Activated naive CD8-positive, alpha-beta T cell treated with anti-CD3 and anti-CD28 coated beads for 36 hours (primary cell): Measurements from ENCODE around the gene CYB5R2. TPM values are rescaled to one million over a fixed set of nuclear protein-coding genes. Genes with fewer than 3 reads are reported as not detected.

Experiments
- DNase-seq: peaks from one replicate; pipeline ENCODE4 v3.0.0; 2021
- H3K27ac Mint-ChIP-seq: one replicate; pipeline ENCODE4 v1.8.0; 2022; ENCODE audit warnings: mild to moderate bottlenecking, moderate library complexity, mixed read lengths
- H3K27me3 Mint-ChIP-seq: one replicate; pipeline ENCODE4 v1.8.0; 2022; ENCODE audit warnings: mild to moderate bottlenecking, mixed read lengths
- H3K36me3 Mint-ChIP-seq: one replicate; pipeline ENCODE4 v1.8.0; 2021; ENCODE audit warnings: mild to moderate bottlenecking, mixed read lengths
- H3K4me1 Mint-ChIP-seq: one replicate; pipeline ENCODE4 v1.8.0; 2021; ENCODE audit warnings: mixed read lengths
- H3K4me3 Mint-ChIP-seq: one replicate; pipeline ENCODE4 v1.8.0; 2022; ENCODE audit warnings: mild to moderate bottlenecking, moderate library complexity, mixed read lengths
- H3K9me3 Mint-ChIP-seq: one replicate; pipeline ENCODE4 v1.8.0; 2022; ENCODE audit warnings: mixed read lengths
- total RNA-seq, 2 experiments: library from RNA; stranded (reverse); gene quantifications; one replicate each; pipeline ENCODE4 v1.2.3, GENCODE V29; 2021

The CYB5R2 gene
- 10 to 100 TPM; 16.4 to 18.8 TPM for total RNA-seq

- peaks cover 1% of the 10 kb centered on the region for H3K36me3 Mint-ChIP-seq
- peak within 1 kb of the TSS; percentile 76 for H3K4me3 Mint-ChIP-seq
- H3K4me1 Mint-ChIP-seq: peaks cover 23% of the 10 kb centered on the region
Observed at GRCh38 chr11:7672960-7673723, at the start of gene CYB5R2. Gene CYB5R2 (minus strand): TSS chr11:7673500. CDS start chr11:7672825, 675 bp downstream.

GRCh38 chr11:7714786-7715185 is 41.5 kb upstream of the CYB5R2 start:
- H3K9me3 Mint-ChIP-seq: peaks cover 10% of the 10 kb centered on the region
- no peaks in the 10 kb centered on the region for H3K36me3 Mint-ChIP-seq
- no peak overlapping the region for H3K4me3 Mint-ChIP-seq
- peaks cover 5% of the 10 kb centered on the region for H3K4me1 Mint-ChIP-seq
- H3K27me3 Mint-ChIP-seq: peaks cover 36% of the 10 kb centered on the region
- DNase-seq: no peak
- no peak overlapping the region for H3K27ac Mint-ChIP-seq

More at GRCh38 chr11:7672960-7673723, at the start of gene CYB5R2:
- H3K27me3 Mint-ChIP-seq: peaks cover 50% of the 10 kb centered on the region
- H3K27ac Mint-ChIP-seq: no peak within 1 kb of the TSS
- DNase-seq: peak; percentile 24
- H3K9me3 Mint-ChIP-seq: no peaks in the 10 kb centered on the region

GRCh38 chr11:7706377-7706776 is 33.1 kb upstream of the CYB5R2 start, which contains the start of gene OVCH2:
Gene OVCH2 (minus strand): TSS chr11:7706477. CDS start chr11:7706394, 83 bp downstream.
- Mint-ChIP-seq H3K27me3 (peaks cover 31% of the 10 kb centered on the region), H3K36me3 (no peaks in the 10 kb centered on the region), H3K4me1 (no peaks in the 10 kb centered on the region), H3K4me3 (no peak within 1 kb of the TSS), H3K9me3 (no peaks in the 10 kb centered on the region), H3K27ac (no peak within 1 kb of the TSS)
- no peak for DNase-seq

DNA sequence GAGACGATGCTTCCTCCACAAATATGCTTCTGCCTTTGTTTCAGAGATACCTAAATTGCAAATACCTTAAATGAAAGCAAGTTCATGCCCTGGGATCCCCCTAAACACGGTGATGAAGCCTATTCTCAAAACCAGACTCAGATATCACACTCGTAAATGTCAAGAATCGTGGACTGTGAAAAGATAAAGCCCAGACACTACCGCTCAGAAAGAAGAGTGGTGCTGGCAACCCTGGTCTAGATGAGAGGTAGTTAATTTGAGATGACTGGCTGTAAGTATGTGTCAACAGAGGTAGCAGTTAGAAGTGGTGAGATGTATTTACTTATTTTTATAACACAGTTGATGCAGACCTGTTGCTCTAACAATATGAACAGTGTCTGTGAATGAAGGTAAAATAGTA is 30.4 kb upstream of the CYB5R2 start:
- Mint-ChIP-seq H3K4me3 (no peak overlapping the region), H3K4me1 (no peaks in the 10 kb centered on the region), H3K9me3 (no peaks in the 10 kb centered on the region), H3K36me3 (no peaks in the 10 kb centered on the region), H3K27ac (no peak overlapping the region), H3K27me3 (peaks cover 17% of the 10 kb centered on the region)
- DNase-seq: no peak

GRCh38 chr11:7696424-7696823 is 23.1 kb upstream of the CYB5R2 start:
- Mint-ChIP-seq H3K9me3 (no peaks in the 10 kb centered on the region), H3K27me3 (peaks cover 16% of the 10 kb centered on the region), H3K4me3 (no peak overlapping the region), H3K36me3 (no peaks in the 10 kb centered on the region), H3K27ac (no peak overlapping the region), H3K4me1 (peaks cover 5% of the 10 kb centered on the region)
- no peak for DNase-seq

- Mint-ChIP-seq H3K27ac (no peak overlapping the region), H3K4me3 (no peak overlapping the region), H3K9me3 (no peaks in the 10 kb centered on the region), H3K36me3 (no peaks in the 10 kb centered on the region), H3K27me3 (peaks cover 16% of the 10 kb centered on the region), H3K4me1 (peaks cover 9% of the 10 kb centered on the region)
- no peak for DNase-seq
Observed at GRCh38 chr11:7694235-7694634, 20.9 kb upstream of the CYB5R2 start.

- peaks cover 24% of the 10 kb centered on the region for H3K27me3 Mint-ChIP-seq
- no peak for DNase-seq
- H3K36me3 Mint-ChIP-seq: no peaks in the 10 kb centered on the region
- H3K9me3 Mint-ChIP-seq: no peaks in the 10 kb centered on the region
- peaks cover 16% of the 10 kb centered on the region for H3K4me1 Mint-ChIP-seq
- H3K27ac Mint-ChIP-seq: no peak overlapping the region
- no peak overlapping the region for H3K4me3 Mint-ChIP-seq
Observed at GRCh38 chr11:7692426-7692825, 19.1 kb upstream of the CYB5R2 start.

DNA sequence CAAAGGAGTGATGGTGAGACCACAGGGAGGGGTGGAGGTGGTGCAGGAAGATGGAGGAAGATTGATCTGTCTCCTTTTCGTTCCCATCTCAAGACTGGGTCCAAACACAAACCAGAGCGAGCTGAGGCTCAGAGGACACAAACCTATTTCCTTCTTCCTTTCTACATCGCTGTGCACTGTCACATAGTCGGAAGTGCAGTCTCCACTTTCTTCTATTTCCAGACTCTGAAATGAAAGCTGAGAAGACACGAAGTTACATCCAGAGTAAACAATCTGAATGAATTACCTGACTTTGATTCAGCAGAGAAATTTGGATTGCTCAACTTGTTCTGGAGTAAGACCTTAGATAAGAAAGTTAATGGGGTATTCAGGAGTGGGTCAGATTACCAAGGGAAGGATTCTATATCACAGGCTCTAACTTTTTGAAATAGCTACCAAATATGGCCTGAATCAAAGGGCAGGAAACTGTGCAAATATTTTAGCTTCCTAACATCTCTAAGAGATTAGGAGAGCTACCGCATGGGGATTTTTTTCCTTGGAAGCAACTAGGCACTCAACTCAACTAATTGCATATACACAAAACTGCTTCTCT is 18.6 kb upstream of the CYB5R2 start:
- peaks cover 17% of the 10 kb centered on the region for H3K4me1 Mint-ChIP-seq
- H3K27ac Mint-ChIP-seq: peak overlapping the region; percentile 5
- H3K27me3 Mint-ChIP-seq: peaks cover 24% of the 10 kb centered on the region
- no peaks in the 10 kb centered on the region for H3K36me3 Mint-ChIP-seq
- no peak for DNase-seq
- H3K4me3 Mint-ChIP-seq: peak overlapping the region; percentile 3
- no peaks in the 10 kb centered on the region for H3K9me3 Mint-ChIP-seq

GRCh38 chr11:7690648-7691047 is 17.3 kb upstream of the CYB5R2 start:
- no peak for DNase-seq
- H3K36me3 Mint-ChIP-seq: no peaks in the 10 kb centered on the region
- peaks cover 25% of the 10 kb centered on the region for H3K27me3 Mint-ChIP-seq
- H3K9me3 Mint-ChIP-seq: no peaks in the 10 kb centered on the region
- H3K4me3 Mint-ChIP-seq: no peak overlapping the region
- H3K4me1 Mint-ChIP-seq: peaks cover 17% of the 10 kb centered on the region
- no peak overlapping the region for H3K27ac Mint-ChIP-seq

DNA sequence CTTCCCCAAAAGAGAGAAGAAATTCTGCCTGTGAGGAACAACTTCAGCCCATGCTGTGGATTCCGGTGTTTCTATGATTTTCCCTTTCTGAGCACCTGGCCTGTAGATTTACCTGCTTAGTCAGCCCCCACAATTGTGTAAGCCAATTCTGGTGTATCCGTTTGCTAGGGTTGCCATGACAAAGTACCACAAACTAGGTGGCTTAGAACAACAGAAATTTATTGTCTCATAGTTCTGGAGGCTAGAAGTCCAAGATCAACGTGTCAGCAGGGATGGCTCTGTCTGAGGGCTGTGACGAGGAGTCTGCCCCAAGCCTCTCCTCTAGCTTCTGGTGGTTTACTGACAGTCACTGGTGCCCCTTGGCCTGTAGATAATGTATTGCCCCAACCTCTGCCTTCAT is 15.9 kb upstream of the CYB5R2 start:
- Mint-ChIP-seq H3K9me3 (no peaks in the 10 kb centered on the region), H3K36me3 (no peaks in the 10 kb centered on the region), H3K4me3 (no peak overlapping the region), H3K27ac (no peak overlapping the region), H3K27me3 (peaks cover 26% of the 10 kb centered on the region), H3K4me1 (peaks cover 17% of the 10 kb centered on the region)
- no peak for DNase-seq

DNA sequence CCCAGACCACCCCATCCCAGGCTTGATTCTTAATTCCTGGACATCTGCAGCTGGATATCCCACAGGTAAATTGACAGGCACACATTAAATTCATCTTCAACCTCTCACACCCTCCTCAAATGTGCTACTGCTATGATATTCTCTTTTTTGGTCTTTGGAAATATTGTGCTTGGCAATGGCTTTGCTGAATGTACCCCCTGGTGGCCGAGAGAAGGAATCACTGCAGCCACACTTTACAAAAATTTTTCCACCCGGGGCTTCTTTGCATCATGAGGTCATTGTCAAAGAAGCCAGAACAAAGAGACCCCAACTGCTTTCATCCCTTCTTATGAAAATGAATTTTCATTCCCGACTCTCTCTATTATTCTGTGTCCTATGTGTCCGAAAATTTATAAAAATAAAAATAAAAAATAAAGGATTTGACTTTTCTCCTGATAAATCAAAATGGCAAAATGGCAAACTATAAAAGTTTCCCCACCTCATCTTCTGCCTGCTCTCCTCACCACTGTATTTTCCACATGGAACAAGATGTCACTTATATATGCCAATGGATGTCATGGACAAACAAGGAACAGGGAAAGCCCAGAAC is 15.0 kb upstream of the CYB5R2 start:
- Mint-ChIP-seq H3K4me3 (no peak overlapping the region), H3K4me1 (peaks cover 17% of the 10 kb centered on the region), H3K36me3 (no peaks in the 10 kb centered on the region), H3K9me3 (no peaks in the 10 kb centered on the region), H3K27ac (peak overlapping the region; percentile 5), H3K27me3 (peaks cover 17% of the 10 kb centered on the region)
- peak; percentile 24 for DNase-seq

DNA sequence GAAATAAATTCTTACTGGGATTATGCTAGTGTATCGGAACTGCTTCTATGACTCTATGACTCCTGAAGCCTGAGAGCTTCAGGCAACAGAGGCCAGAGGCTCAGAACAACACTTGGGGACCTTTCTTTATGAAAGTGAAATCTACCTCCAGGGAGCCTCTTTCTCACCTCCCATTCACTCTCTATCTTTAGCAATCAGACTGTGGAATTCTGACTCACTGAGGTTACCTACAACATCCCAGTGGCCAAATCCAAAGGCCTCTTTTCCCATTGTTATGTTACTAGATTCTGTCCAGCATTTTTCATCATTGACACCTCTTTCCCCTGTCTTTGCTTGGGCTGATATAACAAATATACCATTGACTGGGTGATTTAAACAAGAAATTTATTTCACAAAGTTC is 14.1 kb upstream of the CYB5R2 start:
- Mint-ChIP-seq H3K4me3 (no peak overlapping the region), H3K9me3 (no peaks in the 10 kb centered on the region), H3K36me3 (no peaks in the 10 kb centered on the region), H3K27me3 (peaks cover 12% of the 10 kb centered on the region), H3K4me1 (peaks cover 17% of the 10 kb centered on the region), H3K27ac (no peak overlapping the region)
- no peak for DNase-seq

DNA sequence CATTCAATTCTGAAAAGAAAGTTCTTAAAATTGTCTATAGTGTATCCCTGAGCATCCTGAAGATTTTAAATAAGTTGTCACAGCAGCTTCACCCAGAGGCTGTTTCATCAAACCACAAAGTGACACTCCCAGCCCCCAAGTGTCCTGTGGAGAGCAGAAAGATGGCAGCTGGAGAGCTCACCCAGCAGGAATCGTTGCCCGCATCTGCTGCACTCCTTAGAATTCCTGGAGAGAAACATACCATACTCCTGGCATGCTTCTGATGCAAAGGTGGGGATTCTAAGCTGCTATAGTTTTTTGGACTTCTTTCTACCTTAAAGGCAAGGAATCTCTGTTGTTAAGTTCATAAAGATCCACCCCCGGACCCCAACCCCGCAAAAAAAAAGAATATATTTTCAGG is 13.5 kb upstream of the CYB5R2 start:
- Mint-ChIP-seq H3K9me3 (no peaks in the 10 kb centered on the region), H3K27ac (no peak overlapping the region), H3K4me3 (no peak overlapping the region)

DNA sequence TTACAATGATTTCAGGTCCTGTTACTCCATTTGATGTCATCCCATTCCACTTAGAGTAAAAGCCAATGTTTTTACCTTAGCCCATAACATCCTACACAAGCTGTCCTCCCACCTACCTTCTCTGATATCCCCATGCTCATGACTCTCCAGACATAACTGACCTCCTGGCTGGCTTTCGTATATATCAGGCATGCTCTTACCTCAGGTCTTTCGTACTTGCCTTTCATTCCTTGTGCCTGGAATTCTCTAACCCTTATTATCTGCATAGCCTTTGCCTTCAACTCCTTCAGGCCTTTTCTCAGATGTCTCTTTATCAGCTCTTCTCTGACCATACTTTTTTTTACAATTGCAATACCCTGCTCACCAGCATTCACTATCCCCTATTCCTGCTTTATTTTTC is 10.3 kb upstream of the CYB5R2 start:
- Mint-ChIP-seq H3K4me3 (no peak overlapping the region), H3K36me3 (peaks cover 3% of the 10 kb centered on the region), H3K27ac (no peak overlapping the region), H3K4me1 (peaks cover 6% of the 10 kb centered on the region), H3K9me3 (no peaks in the 10 kb centered on the region), H3K27me3 (peaks cover 27% of the 10 kb centered on the region)
- no peak for DNase-seq

More for the DNA sequence above, 13.5 kb upstream of the CYB5R2 start:
- H3K4me1 Mint-ChIP-seq: peaks cover 15% of the 10 kb centered on the region
- H3K36me3 Mint-ChIP-seq: no peaks in the 10 kb centered on the region
- no peak for DNase-seq
- H3K27me3 Mint-ChIP-seq: peaks cover 12% of the 10 kb centered on the region

- Mint-ChIP-seq H3K4me1 (peaks cover 5% of the 10 kb centered on the region), H3K27me3 (peaks cover 64% of the 10 kb centered on the region), H3K36me3 (peaks cover 4% of the 10 kb centered on the region), H3K4me3 (no peak overlapping the region), H3K9me3 (no peaks in the 10 kb centered on the region), H3K27ac (no peak overlapping the region)
- DNase-seq: no peak
Observed at GRCh38 chr11:7677796-7678201, 4.5 kb upstream of the CYB5R2 start.
